ENCODE data around the gene NEGR1.

GRCh38 chr1:71920556-71920955, 361.8 kb downstream of the NEGR1 start:
- TF ChIP-seq, protein P1, sequence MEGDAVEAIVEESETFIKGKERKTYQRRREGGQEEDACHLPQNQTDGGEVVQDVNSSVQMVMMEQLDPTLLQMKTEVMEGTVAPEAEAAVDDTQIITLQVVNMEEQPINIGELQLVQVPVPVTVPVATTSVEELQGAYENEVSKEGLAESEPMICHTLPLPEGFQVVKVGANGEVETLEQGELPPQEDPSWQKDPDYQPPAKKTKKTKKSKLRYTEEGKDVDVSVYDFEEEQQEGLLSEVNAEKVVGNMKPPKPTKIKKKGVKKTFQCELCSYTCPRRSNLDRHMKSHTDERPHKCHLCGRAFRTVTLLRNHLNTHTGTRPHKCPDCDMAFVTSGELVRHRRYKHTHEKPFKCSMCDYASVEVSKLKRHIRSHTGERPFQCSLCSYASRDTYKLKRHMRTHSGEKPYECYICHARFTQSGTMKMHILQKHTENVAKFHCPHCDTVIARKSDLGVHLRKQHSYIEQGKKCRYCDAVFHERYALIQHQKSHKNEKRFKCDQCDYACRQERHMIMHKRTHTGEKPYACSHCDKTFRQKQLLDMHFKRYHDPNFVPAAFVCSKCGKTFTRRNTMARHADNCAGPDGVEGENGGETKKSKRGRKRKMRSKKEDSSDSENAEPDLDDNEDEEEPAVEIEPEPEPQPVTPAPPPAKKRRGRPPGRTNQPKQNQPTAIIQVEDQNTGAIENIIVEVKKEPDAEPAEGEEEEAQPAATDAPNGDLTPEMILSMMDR (IDR thresholded peaks at IDR 0.05) = no peak
- TF ChIP-seq POLR2AphosphoS5 (IDR thresholded peaks at IDR 0.05) = no peak

All from stomach (tissue), 4 donors.